Measurements from ENCODE around the gene TDRD7. TPM values are rescaled to one million over a fixed set of nuclear protein-coding genes. Genes with fewer than 3 reads are reported as not detected.

TDRD7 gene
- total RNA-seq, 1 donor from 2014 or later: 10.6 TPM

GRCh38 chr9:97387504-97387886, 24.4 kb upstream of the TDRD7 start:
- intact Hi-C loops (cut with micrococcal nuclease): loop anchor here (1.0 to 2.0 kb wide), 3 partner anchors 12 to 227 kb away; no protein-coding TSS in a partner anchor

DNA sequence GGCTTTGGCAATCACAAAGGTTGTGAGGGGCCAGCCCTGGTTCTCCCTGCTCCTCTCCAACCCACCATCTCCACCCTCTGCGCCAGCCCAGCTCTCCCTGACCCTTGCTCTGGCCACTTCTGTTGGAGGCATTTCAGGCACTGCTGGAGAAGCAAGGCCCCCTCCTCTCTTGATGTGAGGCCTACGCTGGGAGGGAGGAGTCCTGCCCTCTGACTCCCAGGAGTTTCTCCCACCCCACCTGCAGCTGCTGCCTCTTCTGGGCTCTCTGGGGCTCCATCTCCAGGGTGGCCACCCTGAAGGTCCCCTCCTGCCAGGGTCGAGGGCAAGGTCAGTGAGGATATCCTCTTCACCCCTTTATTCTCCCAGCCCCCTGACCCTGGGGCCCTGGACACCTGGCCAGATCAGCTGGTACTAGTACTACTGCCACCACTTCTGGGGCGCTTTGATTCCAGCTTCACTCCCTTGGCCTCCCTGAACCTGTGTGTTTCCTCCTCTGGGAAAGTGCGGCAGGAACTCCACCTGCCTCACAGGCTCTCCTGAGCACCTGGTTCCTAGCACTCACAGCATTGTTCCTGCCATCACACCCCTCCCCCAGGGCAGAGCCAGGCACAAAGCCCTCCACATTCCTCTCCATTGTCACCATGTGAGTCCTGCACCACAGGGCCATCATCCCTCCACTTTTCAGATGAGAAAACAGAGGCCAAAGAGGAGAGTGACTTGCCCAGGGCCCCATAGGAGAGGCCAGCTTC, 23.8 kb upstream of the TDRD7 start:
- intact Hi-C loops (cut with micrococcal nuclease): loop anchor here (1.0 to 2.0 kb wide), 3 partner anchors 11 to 227 kb away; no protein-coding TSS in a partner anchor

- intact Hi-C loops (cut with micrococcal nuclease): no loop called here
These were observed 23.1 kb upstream of the TDRD7 start for GRCh38 chr9:97388721-97389238.

DNA sequence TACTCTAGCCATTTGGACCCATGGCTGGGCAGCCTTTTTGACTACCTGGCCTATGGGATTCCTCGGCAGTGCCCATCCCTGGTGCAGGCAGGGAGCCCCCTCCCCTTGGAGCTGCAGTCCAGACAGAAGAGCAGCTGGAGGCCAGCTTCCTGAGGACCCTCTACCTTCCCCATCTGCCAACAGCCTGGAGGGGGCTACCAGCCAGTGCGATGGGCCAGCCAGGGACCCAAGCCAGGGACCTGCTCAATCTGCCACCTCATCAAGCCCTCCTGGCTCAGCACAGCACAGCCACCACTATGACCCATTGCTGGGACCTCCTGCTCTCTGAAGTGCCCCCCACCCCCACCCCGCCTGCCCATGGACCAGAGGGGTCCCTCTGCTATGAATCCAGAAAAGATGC, 22.6 kb upstream of the TDRD7 start:
- intact Hi-C loops (cut with micrococcal nuclease): no loop called here

GRCh38 chr9:97390791-97391406, 21.0 kb upstream of the TDRD7 start:
- intact Hi-C loops (cut with micrococcal nuclease): no loop called here

DNA sequence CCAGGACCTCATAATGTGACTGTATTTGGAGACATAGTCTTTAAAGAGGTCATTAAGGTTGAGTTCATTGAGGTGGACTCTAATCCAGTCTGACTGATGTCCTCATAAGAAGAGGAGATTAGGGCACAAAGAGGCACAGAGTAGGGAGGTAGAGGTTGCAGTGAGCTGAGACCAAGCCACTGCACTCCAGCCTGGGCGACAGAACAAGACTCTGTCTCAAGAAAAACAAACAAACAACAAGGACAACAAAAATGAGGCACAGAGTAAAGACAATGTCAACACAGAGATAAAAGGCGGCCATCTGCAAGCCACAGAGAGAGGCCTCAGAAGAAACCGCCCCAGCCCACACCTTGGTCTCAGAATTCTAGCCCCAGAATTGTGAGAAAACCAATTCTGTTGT, 17.0 kb upstream of the TDRD7 start:
- intact Hi-C loops (cut with micrococcal nuclease): no loop called here

DNA sequence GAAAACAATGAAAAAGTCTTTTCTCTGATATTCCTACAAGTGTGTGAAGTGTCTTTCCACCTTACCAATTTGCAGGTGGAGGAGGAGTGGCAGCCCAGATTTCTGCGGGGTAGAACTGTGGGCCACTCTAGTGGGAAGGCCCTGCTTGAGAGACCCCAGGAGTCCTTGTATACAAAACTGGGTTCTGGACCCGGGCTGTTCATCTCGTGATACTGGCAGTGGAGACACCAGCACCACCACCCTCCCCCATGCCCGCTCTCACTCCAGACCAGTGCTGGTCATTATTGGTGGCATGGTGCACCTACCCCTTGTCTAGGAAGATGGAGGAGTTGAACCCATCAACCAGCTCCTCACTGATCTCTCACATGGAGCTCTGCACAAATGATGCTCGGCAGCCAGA, 16.2 kb upstream of the TDRD7 start:
- intact Hi-C loops (cut with micrococcal nuclease): no loop called here

DNA sequence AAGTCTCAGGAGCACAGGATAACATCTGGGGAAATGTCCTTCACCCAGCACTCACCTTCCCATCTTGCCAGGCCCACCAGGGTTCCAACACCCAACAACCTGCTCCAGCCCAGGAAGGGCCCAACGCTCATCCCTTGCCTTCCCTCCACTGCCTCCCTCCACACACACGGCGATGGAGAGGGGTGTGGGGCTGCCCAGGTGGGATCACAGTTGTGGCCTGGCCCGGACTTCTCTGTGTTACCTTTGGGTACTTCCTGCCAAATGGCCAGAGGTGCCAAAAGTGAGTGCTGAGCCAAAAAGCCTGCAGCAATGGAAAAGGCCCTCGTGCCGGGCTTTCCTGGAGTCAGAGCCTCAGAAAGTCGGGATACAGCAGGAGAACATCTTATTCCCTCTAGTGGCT, 15.6 kb upstream of the TDRD7 start:
- intact Hi-C loops (cut with micrococcal nuclease): no loop called here

DNA sequence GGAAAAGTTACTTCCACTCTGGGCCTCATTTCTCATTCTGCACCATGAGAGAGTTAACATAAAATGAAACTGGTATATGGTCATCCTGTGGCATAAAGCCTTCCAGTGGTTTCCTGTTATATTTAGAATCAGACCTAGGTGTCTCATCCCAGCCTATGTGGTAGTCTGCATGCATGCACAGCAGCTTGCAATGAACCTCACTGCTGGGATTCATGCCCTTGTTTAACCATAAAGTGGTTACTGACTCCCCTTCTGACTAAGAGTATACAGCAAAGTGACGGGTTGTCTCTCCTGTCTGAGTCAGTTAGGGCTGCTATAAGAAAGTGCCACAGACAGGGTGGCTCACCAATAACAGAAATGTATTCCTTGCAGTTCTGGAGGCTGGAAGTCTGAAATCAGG, 14.7 kb upstream of the TDRD7 start:
- intact Hi-C loops (cut with micrococcal nuclease): no loop called here

DNA sequence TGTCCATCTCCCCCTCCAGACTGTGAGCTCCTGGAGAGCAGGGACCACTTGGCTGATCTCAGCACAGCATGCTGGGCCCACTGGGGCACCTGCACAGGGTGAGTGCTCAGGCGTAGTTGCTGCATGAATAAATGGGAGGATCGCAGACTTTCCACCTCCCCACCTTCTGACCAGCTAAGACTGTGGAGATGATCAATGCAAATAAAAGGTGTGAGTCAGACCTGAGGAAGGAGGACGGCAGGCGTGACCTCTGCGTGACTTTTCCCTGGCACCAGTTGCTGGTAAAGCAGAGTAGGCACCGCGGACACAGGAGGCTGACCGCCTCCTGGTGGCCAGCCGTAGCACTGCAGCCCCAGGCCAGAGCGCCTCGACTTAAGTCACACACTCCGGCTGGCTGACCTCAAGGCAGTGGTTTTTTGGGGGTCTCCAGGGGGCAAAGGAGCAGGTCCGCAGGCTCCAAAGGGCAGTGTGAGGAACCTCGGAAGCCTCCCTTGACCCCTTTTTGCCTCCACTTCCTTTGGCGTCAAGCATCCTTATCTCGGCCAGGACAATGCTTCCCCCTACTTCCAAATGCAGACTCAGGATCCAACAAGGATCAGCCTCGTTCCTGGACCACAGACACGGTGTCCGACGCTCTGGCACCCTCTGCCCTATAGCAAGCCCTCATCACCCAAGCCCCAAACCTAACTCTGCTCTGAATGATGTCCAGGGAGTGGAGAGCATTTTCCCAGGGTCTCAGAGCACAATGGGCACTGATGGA, 12.7 kb upstream of the TDRD7 start:
- intact Hi-C loops (cut with micrococcal nuclease): loop anchor here (1.0 kb wide), 2 partner anchors 12 to 542 kb away; no protein-coding TSS in a partner anchor

DNA sequence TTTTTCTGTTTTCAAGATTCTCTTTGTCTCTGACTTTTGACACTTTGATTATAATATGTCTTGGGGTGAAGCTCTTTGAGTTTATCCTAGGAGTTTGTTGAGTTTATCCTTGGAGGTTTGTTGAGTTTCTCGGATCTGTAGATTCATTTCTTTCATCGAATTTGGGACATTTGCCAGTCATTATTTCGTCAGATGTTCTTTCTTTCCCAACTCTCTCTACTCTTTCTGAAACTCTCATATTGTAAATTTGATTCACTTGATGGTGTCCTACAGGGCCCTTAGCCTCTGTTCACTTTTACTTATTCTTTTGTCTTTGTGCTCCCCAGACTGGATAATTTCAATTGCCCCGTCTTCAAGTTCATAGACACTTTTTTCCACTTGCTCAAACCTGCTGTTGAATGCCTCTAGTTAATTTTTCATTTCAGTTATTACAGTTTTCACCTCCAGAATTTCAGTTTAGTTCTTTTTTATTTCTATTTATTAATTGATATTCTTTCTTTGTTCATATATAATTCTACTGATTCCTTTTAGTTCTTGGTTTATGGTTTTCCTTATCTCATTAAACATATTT, 8.1 kb upstream of the TDRD7 start:
- intact Hi-C loops (cut with micrococcal nuclease): no loop called here

DNA sequence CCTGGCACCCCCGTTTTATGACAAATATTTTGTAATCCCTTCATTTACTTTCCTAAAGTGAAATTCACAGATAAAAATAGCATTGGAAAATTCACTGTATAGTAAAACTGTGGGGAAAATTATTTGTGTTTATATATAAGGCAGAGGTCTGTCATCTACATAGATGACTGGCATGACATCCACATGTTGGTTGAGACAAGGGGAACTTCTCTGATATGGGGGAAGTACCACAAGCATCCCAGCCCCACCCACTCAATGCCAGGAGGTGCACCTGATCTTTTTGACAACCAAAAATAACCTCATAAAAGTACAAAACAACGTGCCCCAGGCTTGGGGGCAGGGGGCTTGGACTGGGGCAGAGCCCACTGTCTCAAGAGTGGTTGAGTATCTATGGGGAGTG, 6.3 kb upstream of the TDRD7 start:
- intact Hi-C loops (cut with micrococcal nuclease): no loop called here

DNA sequence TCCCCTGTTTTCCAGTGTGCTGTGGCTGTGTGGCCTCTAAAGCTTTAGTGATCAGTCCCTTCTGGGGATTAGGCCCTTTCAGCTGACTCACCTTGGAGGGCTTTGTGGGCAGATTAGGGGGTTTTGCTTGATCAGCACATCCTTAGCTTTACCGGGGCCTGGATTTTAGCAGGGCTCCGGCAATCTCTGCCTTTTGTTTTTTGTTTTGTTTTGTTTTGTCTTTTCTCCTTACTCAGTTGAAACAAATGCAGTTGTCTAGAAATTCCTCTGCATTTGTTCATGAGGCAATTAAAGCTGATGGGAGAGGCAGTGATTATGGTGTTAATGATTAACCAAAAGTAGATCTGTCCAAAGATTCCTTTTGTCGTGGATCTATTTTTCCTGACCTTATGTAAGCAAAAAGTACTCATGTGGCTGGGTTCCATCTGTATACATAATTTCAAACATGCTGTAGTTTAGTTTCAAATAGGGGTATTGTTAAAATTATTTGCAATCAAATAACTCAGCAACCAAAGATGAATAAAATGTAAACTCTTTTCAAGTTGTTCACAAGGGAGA, 5.2 kb upstream of the TDRD7 start:
- intact Hi-C loops (cut with micrococcal nuclease): no loop called here

DNA sequence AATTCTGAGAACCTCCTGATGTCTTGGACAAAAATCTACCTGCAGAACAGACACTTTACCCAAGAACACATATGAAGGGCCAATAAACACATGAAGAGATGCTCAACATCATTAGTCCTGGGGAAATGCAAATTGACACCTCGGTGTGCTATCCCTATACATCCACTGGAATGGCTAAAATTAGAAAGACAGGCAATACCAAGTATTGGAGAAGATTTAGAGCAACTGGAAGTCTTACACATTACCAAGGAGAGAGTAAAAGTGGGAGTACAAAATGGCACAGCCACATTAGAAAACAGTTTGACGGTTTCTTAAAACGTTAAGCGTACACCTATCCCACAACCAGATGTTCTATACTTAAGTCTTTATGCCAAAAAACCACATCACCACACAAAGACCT, 3.3 kb upstream of the TDRD7 start:
- intact Hi-C loops (cut with micrococcal nuclease): no loop called here

GRCh38 chr9:97411440-97411788, 482 bp upstream of the TDRD7 start:
- intact Hi-C loops (cut with micrococcal nuclease): loop anchor here (1.0 to 10.0 kb wide), 6 partner anchors 89 to 994 kb away; partner anchors contain the start of genes TMOD1 and ZNF367

DNA sequence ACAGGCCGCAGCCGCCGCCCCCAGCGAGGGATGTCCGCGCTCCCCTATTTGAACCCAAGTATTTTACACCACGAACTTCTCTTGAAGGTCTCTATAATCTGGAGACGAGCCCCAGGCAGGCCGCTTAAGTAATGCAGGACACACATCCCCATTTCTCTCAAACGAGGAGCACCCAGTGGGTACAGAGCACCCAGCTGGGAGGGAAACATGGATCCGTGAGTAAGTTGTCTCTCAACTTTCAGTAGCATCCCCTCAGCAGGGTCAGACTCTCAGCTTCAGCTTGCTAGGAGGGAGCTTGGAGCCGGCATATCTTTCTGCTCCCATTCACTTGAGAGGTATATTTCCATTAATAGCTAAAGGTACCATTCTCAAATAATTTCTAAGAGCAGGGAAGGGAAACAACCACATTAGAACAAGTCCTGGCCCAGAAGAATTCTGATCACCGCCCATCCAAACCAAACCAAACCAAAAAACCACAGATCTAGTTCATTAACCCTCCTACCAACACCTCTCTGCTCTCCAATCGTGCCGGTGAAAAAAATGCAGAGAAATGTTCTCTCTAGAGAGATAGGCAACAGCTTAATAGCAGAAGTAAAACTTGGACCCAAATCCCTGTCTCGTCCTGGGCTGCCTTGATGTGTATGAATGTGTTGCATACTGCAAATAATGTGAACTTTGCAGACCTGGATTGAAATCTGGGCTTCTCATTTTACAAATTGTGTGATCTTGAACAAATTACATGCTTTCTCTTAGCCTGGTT, 910 bp downstream of the TDRD7 start:
- intact Hi-C loops (cut with micrococcal nuclease): loop anchor here (2.0 to 10.0 kb wide), 4 partner anchors 556 to 996 kb away; partner anchors contain the start of gene ZNF367

GRCh38 chr9:97413462-97413861, 1.6 kb downstream of the TDRD7 start:
- intact Hi-C loops (cut with micrococcal nuclease): loop anchor here (2.0 to 10.0 kb wide), 4 partner anchors 556 to 996 kb away; partner anchors contain the start of gene ZNF367

- intact Hi-C loops (cut with micrococcal nuclease): loop anchor here (10.0 kb wide), 1 partner anchor 690 kb away; no protein-coding TSS in a partner anchor
These were observed 3.2 kb downstream of the TDRD7 start for GRCh38 chr9:97415146-97415545.

GRCh38 chr9:97418880-97419279, 7.0 kb downstream of the TDRD7 start:
- intact Hi-C loops (cut with micrococcal nuclease): loop anchor here (10.0 kb wide), 1 partner anchor 686 kb away; no protein-coding TSS in a partner anchor

DNA sequence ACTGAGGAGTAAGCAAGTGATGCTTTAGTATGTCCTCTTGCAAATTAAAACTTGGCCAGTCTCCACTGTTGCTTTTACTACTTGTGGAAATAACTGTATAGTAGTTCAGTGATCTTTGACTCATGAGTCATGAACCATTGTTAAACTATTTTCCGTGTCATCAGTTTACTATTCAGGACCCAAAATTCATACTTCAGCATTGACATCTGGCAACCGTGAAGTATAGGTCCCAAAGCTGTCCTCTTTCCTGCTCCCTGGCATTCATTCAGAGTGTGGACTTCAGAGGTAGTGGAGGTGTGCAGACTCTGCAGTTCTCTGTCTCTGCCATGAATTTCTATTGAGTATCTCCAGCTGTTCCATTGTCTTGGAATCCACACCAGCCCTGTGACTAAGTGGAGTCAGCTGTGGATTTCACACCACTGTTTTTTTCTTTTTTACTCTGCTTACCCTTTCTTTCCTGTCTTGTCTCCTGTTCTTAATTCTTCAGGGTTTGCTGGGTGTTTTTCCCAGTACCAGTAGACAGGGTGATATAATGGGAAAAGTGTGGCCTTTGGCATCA, 7.5 kb downstream of the TDRD7 start:
- intact Hi-C loops (cut with micrococcal nuclease): loop anchor here (10.0 kb wide), 1 partner anchor 685 kb away; no protein-coding TSS in a partner anchor

All from T-helper 2 cell treated with Interferon-gamma antibody and Interleukin-4, amounts not matched to agents 100 ng/mL and 5 ng/mL, for 36 hours (primary cell).